GM23248 (cell line): ENCODE measurements around the gene NOTCH2.

Source experiments
- EZH2 ChIP-seq: fragments of 200-600 bp; sonication (generic); IDR thresholded peaks from 2 replicates; pipeline ENCODE4 v1.6.1; 2018; ENCODE audit warnings: antibody characterized with exemption, mild to moderate bottlenecking; ENCODE audit not compliant: insufficient read depth, poor library complexity, severe bottlenecking
- EZH2phosphoT487 ChIP-seq: fragments of 200-600 bp; sonication (generic); IDR thresholded peaks from 2 replicates; pipeline ENCODE4 v1.6.1; 2018; ENCODE audit warnings: antibody characterized with exemption, moderate library complexity, mild to moderate bottlenecking, low read depth; ENCODE audit not compliant: insufficient read depth

GRCh38 chr1:119946724-119947123 lies 122.7 kb downstream of the NOTCH2 start:
- TF ChIP-seq EZH2phosphoT487: no peak
- TF ChIP-seq EZH2: no peak
